IMR-90 (cell line): Measurements from ENCODE around the gene EVL. TPM values are rescaled to one million over a fixed set of nuclear protein-coding genes. Genes with fewer than 3 reads are reported as not detected.
A peak's percentile ranks its signal among the peaks of the same experiment; 100 is the strongest.

Experiments used
- ATAC-seq: fragments of 200-7000 bp; cut with Tn5 transposase; 2 replicates; pipeline ENCODE4 v1.9.1; 2020; ENCODE audit warnings: low read depth, mild to moderate bottlenecking, moderate library complexity
- BruUV-seq: library from RNA; stranded (reverse); fragments of 400-500 nt; replicated peaks from 2 replicates; lab custom pipeline; 2021; lab: Mats Ljungman, UMichigan
- CTCF ChIA-PET: fragments of 300-600 bp; formaldehyde crosslinking; extraction: SDS; loops from one replicate; lab custom pipeline; 2021; ENCODE audit warnings: antibody characterized with exemption; lab: Yijun Ruan, JAX
- POLR2A ChIA-PET: fragments of 300-600 bp; sonication (Branson Sonifier 250); formaldehyde crosslinking; loops from one replicate; lab custom pipeline; 2022; ENCODE audit warnings: antibody characterized with exemption; ENCODE audit not compliant: unreplicated experiment; lab: Charles Lee
- DNase-seq: peaks from one replicate; pipeline ENCODE4 v3.0.0; 2013
- H2AFZ ChIP-seq: replicated peaks from 2 replicates; pipeline ENCODE3; 2013; ENCODE audit warnings: low read length, mild to moderate bottlenecking; ENCODE audit not compliant: poor library complexity
- H2AK5ac ChIP-seq: 2 replicates; pipeline ENCODE4 v1.6.1; 2013; ENCODE audit warnings: low read depth, low read length, inconsistent platforms
- H2AK9ac ChIP-seq: replicated peaks from 2 replicates; pipeline ENCODE3; 2013; ENCODE audit warnings: mild to moderate bottlenecking, low read depth, low read length, moderate library complexity; ENCODE audit not compliant: poor library complexity
- H2BK120ac ChIP-seq: 2 replicates; pipeline ENCODE4 v1.6.1; 2013; ENCODE audit warnings: low read depth, low read length, inconsistent platforms
- H2BK15ac ChIP-seq: 3 replicates; pipeline ENCODE4 v1.6.1; 2013; ENCODE audit warnings: low read depth, low read length, inconsistent platforms
- H2BK20ac ChIP-seq: 2 replicates; pipeline ENCODE4 v1.6.1; 2013; ENCODE audit warnings: low read depth, mild to moderate bottlenecking, inconsistent platforms, low read length, moderate library complexity
- H2BK5ac ChIP-seq: 2 replicates; pipeline ENCODE4 v1.6.1; 2013; ENCODE audit warnings: mild to moderate bottlenecking, low read depth, low read length, inconsistent platforms; ENCODE audit not compliant: poor library complexity, severe bottlenecking
- H3K14ac ChIP-seq: replicated peaks from 2 replicates; pipeline ENCODE4 v1.6.1; 2013; ENCODE audit warnings: low read depth, low read length, inconsistent platforms
- H3K18ac ChIP-seq: 2 replicates; pipeline ENCODE4 v1.6.1; 2013; ENCODE audit warnings: low read depth, low read length, control low read depth
- H3K23ac ChIP-seq: 2 replicates; pipeline ENCODE4 v1.6.1; 2013; ENCODE audit warnings: low read depth, low read length, inconsistent platforms
- H3K27ac ChIP-seq: 2 replicates; pipeline ENCODE4 v1.5.1; 2013; ENCODE audit warnings: mild to moderate bottlenecking, control low read depth, low read length; ENCODE audit not compliant: insufficient read depth
- H3K27me3 ChIP-seq: 2 replicates; pipeline ENCODE4 v1.6.1; 2013; ENCODE audit warnings: low read length; ENCODE audit not compliant: control insufficient read depth, insufficient read depth
- H3K36me3 ChIP-seq: 2 replicates; pipeline ENCODE4 v1.6.1; 2013; ENCODE audit warnings: low read length, mixed read lengths; ENCODE audit not compliant: control insufficient read depth, insufficient read depth
- H3K4ac ChIP-seq: 2 replicates; pipeline ENCODE4 v1.6.1; 2013; ENCODE audit warnings: low read depth, low read length, inconsistent platforms
- H3K4me1 ChIP-seq: 2 replicates; pipeline ENCODE4 v1.6.1; 2013; ENCODE audit warnings: low read length, mixed read lengths; ENCODE audit not compliant: control insufficient read depth, insufficient read depth
- H3K4me2 ChIP-seq: 2 replicates; pipeline ENCODE4 v1.6.1; 2013; ENCODE audit warnings: low read depth, mild to moderate bottlenecking, control low read depth, low read length, moderate library complexity
- H3K4me3 ChIP-seq: 2 replicates; pipeline ENCODE4 v1.5.1; 2013; ENCODE audit warnings: low read depth, mild to moderate bottlenecking, control low read depth, low read length, moderate library complexity; ENCODE audit not compliant: insufficient read depth
- H3K56ac ChIP-seq: 2 replicates; pipeline ENCODE4 v1.6.1; 2013; ENCODE audit warnings: low read length, inconsistent platforms; ENCODE audit not compliant: insufficient read depth; ENCODE audit errors: extremely low read depth
- H3K79me1 ChIP-seq, 2 experiments: 2 replicates each; pipeline ENCODE4 v1.6.1; 2013; ENCODE audit warnings: low read length in 2 of 2, inconsistent platforms in 1 of 2, low read depth in 1 of 2
- H3K9ac ChIP-seq: 2 replicates; pipeline ENCODE4 v1.6.1; 2013; ENCODE audit warnings: low read depth, low read length, control low read depth
- H3K9me1 ChIP-seq: 2 replicates; pipeline ENCODE4 v1.6.1; 2013; ENCODE audit warnings: low read length, inconsistent platforms; ENCODE audit not compliant: insufficient read depth
- H3K9me3 ChIP-seq: 2 replicates; pipeline ENCODE4 v1.6.1; 2013; ENCODE audit warnings: low read length; ENCODE audit not compliant: control insufficient read depth, insufficient read depth
- H4K20me1 ChIP-seq: 2 replicates; pipeline ENCODE4 v1.6.1; 2013; ENCODE audit warnings: low read length, inconsistent platforms; ENCODE audit not compliant: insufficient read depth
- H4K5ac ChIP-seq: 2 replicates; pipeline ENCODE4 v1.6.1; 2013; ENCODE audit warnings: mild to moderate bottlenecking, low read depth, low read length, control low read depth
- H4K8ac ChIP-seq, 2 experiments: 2 replicates each; pipeline ENCODE4 v1.6.1; 2013; ENCODE audit warnings: low read depth in 2 of 2, low read length in 2 of 2, control low read depth in 1 of 2, inconsistent platforms in 1 of 2
- H4K91ac ChIP-seq: 2 replicates; pipeline ENCODE4 v1.6.1; 2013; ENCODE audit warnings: low read depth, low read length, inconsistent platforms; ENCODE audit not compliant: insufficient read depth
- CHD1 ChIP-seq: IDR thresholded peaks from 2 replicates; pipeline ENCODE4 v1.6.1; 2012; ENCODE audit warnings: low read depth, low read length, improper control_type of control experiment
- CTCF ChIP-seq: conservative IDR thresholded peaks from 2 replicates; pipeline ENCODE4 v1.5.1; 2012; ENCODE audit warnings: mild to moderate bottlenecking, low read depth, low read length, improper control_type of control experiment
- FOS ChIP-seq: fragments of 150-350 bp; IDR thresholded peaks from 2 replicates; pipeline ENCODE4 v1.6.1; 2016; ENCODE audit warnings: low read depth, low read length
- MXI1 ChIP-seq: IDR thresholded peaks from 2 replicates; pipeline ENCODE4 v1.6.1; 2012; ENCODE audit warnings: low read depth, mild to moderate bottlenecking, low read length, moderate library complexity, borderline replicate concordance
- NFE2L2 ChIP-seq: fragments of 150-350 bp; IDR thresholded peaks from 2 replicates; pipeline ENCODE4 v1.6.1; 2016; ENCODE audit warnings: low read depth, mild to moderate bottlenecking, low read length
- POLR2A ChIP-seq: IDR thresholded peaks from 2 replicates; pipeline ENCODE4 v1.6.1; 2012; ENCODE audit warnings: mild to moderate bottlenecking, low read depth, low read length
- RAD21 ChIP-seq: IDR thresholded peaks from 2 replicates; pipeline ENCODE4 v1.6.1; 2012; ENCODE audit warnings: low read length, improper control_type of control experiment
- RCOR1 ChIP-seq: IDR thresholded peaks from 2 replicates; pipeline ENCODE4 v1.6.1; 2012; ENCODE audit warnings: mild to moderate bottlenecking, low read length, improper control_type of control experiment; ENCODE audit not compliant: insufficient replicate concordance
- SMC3 ChIP-seq: fragments of 150-350 bp; IDR thresholded peaks from 2 replicates; pipeline ENCODE4 v1.6.1; 2016; ENCODE audit warnings: low read depth, mild to moderate bottlenecking, antibody characterized with exemption, low read length, moderate library complexity
- WGBS, 2 experiments: methylation state at CpG; one replicate each; pipeline versions ENCODE4 v1.1.5 to v1.1.7; 2013; ENCODE audit warnings: missing lambda C conversion rate in 2 of 2; ENCODE audit not compliant: insufficient read length in 1 of 2; ENCODE audit errors: extremely low coverage in 2 of 2; 5-methylcytosine and 5-hydroxymethylcytosine counted together
- dilution Hi-C: fragments of 300-500 bp; cut with HindIII; formaldehyde crosslinking; loops from one replicate; pipeline ENCODE4 v1.14.3; 2018; ENCODE audit warnings: low sequenced_read_pairs; ENCODE audit not compliant: unreplicated experiment
- in situ Hi-C: fragments of 300-500 bp; cut with MboI; formaldehyde crosslinking; loops from 3 replicates; pipeline ENCODE4 v1.14.3; 2019; ENCODE audit warnings: low sequenced_read_pairs, inconsistent platforms, mixed read lengths
- intact Hi-C: fragments of 100-400 bp; cut with micrococcal nuclease; formaldehyde crosslinking; loops from 2 replicates; pipeline ENCODE4 v1.10.0; 2022
- polyA plus RNA-seq, 3 experiments: library from polyadenylated mRNA; depleted of rRNA; stranded (reverse); fragments of >200 nt; gene quantifications; 2 replicates each; pipeline ENCODE4 v1.2.3, GENCODE V29; 2012; ENCODE audit warnings: low replicate concordance in 1 of 3
- total RNA-seq: library from RNA; depleted of rRNA; stranded (reverse); fragments of >200 nt; gene quantifications from 2 replicates; pipeline ENCODE4 v1.2.3, GENCODE V29; 2012

EVL gene
- total and polyA plus RNA-seq, 2 of the 4 experiments (the other 2 are of a cell fraction): 7.2 to 36.5 TPM

- Histone ChIP-seq H4K20me1 (no peaks in the 10 kb centered on the region), H2AK5ac (no peak overlapping the region), H3K4ac (no peak overlapping the region), H3K4me2 (peak overlapping the region; percentile 87), H4K8ac (peak overlapping the region in 1 of 2 experiments; percentile 59; a peak in 2 of 4 replicates), H3K14ac (peak overlapping the region; percentile 46; the same call in 1 of the 2 replicates), H2BK120ac (no peak overlapping the region), H3K36me3 (no peaks in the 10 kb centered on the region), H3K18ac (peak overlapping the region; percentile 82; the same call in 1 of the 2 replicates), H3K56ac (no peak overlapping the region), H2BK15ac (no peak overlapping the region), H4K5ac (peak overlapping the region; percentile 91), H3K27me3 (no peaks in the 10 kb centered on the region), H3K4me1 (peaks cover 11% of the 10 kb centered on the region), H2AFZ (no peak overlapping the region), H2AK9ac (no peak overlapping the region), H3K9me3 (no peaks in the 10 kb centered on the region), H3K27ac (no peak overlapping the region; the same call in 1 of the 2 replicates), H3K9ac (no peak overlapping the region), H3K23ac (no peak overlapping the region; the same call in 1 of the 2 replicates), H2BK5ac (peak overlapping the region; percentile 4), H3K4me3 (no peak overlapping the region), H2BK20ac (no peak overlapping the region), H4K91ac (no peak overlapping the region), H3K79me1 (peaks cover 7 to 17% of the 10 kb centered on the region in 2 experiments), H3K9me1 (no peaks in the 10 kb centered on the region)
- POLR2A ChIA-PET: no interaction called here
- peak; percentile 16 for DNase-seq
- WGBS, 2 experiments: 75% methylated on average over 1 of the region's 5 CpGs; no CpG with 5 or more reads in 1 of the 2 experiments
- TF ChIP-seq RAD21 (no peak), NFE2L2 (no peak), CTCF (no peak), FOS (no peak), SMC3 (no peak), CHD1 (no peak), POLR2A (no peak), MXI1 (no peak), RCOR1 (no peak)
- dilution Hi-C loops (no loop called here), intact Hi-C loops (no loop called here), in situ Hi-C loops (no loop called here)
- CTCF ChIA-PET: no interaction called here
- peak; percentile 69 for ATAC-seq
- no TSS peak for BruUV-seq
Observed at GRCh38 chr14:100051543-100051942, 13.7 kb upstream of the EVL start.
